ENCODE data around the gene GATA1.
"Not testable (repeated sequence)": the region's sequence is repeated elsewhere in the genome, so short reads cannot be mapped to it uniquely, and the experiment has no call there.

Gene GATA1

GRCh38 chrX:48814722-48815121, 28.3 kb downstream of the GATA1 start:
- DNase-seq (ENCODE audit: low spot score) = no peak

DNA sequence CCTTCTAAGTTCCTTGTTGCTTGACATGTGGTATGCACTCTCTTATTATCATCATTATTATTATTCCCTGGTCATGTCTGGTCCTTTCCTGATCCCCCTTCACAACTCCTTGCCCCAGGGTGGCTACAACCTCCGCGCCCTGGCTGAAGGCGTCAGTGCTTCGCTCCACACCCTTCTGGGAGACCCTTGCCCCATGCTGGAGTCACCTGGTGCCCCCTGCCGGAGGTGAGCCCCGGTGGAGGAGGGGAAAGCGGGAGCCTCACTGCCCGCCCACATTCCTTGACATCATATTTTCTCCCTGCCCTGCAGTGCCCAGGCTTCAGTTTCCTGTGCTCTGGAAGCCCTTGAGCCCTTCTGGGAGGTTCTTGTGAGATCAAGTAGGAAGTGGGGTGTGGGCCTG, 28.9 kb downstream of the GATA1 start:
- no peak for DNase-seq (ENCODE audit: low spot score)

DNA sequence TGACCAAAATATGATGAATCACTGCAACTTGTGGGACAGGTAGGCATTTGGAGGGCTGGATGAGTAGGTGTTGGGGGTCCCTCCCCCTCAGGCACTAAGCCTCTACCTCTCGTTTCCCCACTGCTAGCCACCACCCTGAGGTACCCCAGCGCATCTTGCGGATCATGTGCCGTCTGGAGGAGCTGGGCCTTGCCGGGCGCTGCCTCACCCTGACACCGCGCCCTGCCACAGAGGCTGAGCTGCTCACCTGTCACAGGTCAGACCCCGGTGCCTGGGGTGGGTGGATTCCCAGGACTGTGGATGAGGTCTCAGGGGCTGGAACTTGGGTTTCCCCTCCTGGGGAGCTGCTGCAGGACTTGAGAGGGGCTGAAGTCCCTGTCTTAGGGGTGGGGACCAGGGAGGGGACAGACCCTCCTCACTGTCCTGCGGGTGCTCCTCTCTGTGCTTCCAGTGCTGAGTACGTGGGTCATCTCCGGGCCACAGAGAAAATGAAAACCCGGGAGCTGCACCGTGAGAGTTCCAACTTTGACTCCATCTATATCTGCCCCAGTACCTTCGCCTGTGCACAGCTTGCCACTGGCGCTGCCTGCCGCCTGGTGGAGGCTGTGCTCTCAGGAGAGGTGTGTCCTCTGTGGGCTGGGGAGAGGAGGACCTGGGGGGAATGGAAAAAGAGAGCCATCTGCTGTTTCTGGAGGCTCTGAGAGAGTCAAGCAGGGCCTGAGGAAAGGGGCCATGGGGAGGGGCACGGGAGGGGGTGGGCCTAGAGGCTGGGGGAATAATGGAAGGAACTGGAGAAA, 29.8 kb downstream of the GATA1 start:
- no peak for DNase-seq (ENCODE audit: low spot score)

GRCh38 chrX:48818098-48818497, 31.7 kb downstream of the GATA1 start:
- DNase-seq (ENCODE audit: low spot score) = no peak

GRCh38 chrX:48818866-48819265, 32.5 kb downstream of the GATA1 start:
- no peak for DNase-seq (ENCODE audit: low spot score)

GRCh38 chrX:48819394-48819793, 33.0 kb downstream of the GATA1 start:
- not testable (repeated sequence) for DNase-seq (ENCODE audit: low spot score)

- DNase-seq (ENCODE audit: low spot score) = no peak
These were observed 36.7 kb downstream of the GATA1 start for GRCh38 chrX:48823053-48823452.

- no peak for DNase-seq (ENCODE audit: low spot score)
These were observed 37.7 kb downstream of the GATA1 start for GRCh38 chrX:48824066-48824465.

- no peak for DNase-seq (ENCODE audit: low spot score)
These were observed 39.9 kb downstream of the GATA1 start, which contains the start of gene ERAS for GRCh38 chrX:48826135-48826875. Gene ERAS (plus strand): TSS chrX:48826513. CDS start chrX:48829124, 2,611 bp downstream.

- DNase-seq (ENCODE audit: low spot score) = no peak
These were observed 40.7 kb downstream of the GATA1 start for GRCh38 chrX:48826876-48827653.

DNA sequence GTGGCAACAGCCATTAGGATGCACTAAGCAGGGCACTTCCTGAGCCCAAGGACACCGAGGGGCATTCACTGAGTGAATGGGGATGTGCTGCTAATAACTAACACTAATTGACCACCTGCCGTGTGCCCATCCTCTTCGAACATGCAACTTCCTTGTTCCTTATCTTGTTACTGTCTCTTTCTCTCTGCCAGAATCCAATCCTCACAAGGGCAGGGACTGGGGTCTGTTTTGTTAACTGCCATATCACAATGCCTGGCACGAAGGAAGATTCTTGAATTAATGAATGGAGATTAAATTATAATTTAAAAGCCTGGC, 41.2 kb downstream of the GATA1 start:
- no peak for DNase-seq (ENCODE audit: low spot score)

DNA sequence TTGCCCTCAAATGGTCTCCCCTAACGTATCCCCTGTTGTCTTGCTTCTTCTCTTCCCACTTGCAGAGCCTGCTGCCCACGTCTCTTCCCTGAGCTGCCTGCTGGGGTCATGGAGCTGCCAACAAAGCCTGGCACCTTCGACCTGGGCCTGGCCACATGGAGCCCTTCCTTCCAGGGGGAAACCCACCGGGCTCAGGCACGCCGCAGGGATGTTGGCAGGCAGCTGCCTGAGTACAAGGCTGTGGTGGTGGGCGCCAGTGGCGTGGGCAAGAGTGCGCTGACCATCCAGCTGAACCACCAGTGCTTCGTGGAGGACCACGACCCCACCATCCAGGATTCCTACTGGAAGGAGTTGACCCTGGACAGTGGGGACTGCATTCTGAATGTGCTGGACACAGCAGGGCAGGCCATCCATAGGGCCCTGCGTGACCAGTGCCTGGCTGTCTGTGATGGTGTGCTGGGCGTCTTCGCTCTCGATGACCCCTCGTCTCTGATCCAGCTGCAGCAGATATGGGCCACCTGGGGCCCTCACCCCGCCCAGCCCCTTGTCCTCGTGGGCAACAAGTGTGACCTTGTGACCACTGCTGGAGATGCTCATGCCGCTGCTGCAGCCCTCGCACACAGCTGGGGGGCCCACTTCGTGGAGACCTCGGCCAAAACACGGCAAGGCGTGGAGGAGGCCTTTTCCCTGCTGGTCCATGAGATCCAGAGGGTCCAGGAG, 42.8 kb downstream of the GATA1 start:
- no peak for DNase-seq (ENCODE audit: low spot score)

DNA sequence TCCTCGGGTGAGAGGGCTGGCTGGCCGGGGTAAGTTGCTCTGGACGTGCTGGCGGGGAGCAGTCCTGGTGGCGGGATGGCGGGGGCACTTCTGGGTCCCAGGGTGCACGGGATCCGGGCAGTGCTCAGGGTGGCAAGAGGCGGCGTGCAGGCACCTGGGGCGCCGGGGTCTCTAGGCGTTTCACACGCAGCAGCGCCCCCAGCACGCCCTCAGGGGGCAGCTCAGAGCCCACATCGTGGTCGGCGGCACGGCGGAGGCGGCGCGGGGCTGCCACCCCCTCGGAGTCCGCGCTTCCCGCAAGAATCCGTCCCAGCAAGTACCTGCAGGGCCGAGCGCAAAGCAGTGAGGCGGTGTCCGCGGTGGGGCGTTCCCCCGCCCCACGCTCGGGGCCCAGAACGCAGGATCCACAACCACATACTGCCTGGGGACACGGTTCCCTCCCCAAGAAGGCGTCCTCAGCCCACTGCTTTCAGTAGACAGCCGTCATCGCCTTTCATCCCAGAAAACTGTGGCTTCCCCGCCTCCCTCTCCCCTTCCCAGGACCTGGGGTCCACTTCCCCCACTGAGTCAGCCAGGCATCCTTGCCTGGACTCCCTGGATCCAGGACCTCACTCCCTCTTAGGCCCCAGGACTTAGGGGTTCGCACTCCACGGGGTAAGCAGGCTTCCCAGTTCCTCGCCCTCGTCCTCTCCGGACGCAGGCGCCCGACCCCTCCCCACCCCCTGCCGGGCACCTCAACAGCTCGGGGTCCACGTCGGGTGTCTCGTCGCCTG, 44.9 kb downstream of the GATA1 start:
- DNase-seq (ENCODE audit: low spot score) = no peak

- no peak for DNase-seq (ENCODE audit: low spot score)
These were observed 45.5 kb downstream of the GATA1 start for GRCh38 chrX:48831909-48832291.

- DNase-seq (ENCODE audit: low spot score) = no peak
These were observed 47.2 kb downstream of the GATA1 start for GRCh38 chrX:48833542-48834138.

DNA sequence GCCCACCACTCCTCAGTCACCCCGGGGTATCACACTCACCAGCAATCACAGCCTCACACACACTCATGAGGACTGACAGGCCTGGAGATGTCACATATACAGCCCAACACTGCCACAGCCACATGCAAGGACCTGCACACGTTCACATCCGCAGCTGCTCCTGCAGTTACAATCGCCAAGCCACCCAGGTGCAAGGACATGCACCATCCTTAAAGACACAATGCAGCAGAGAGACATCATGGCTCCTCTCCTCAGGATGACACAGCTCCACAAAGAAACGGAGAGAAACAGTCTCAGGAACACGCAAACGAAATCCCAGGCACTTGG, 48.0 kb downstream of the GATA1 start:
- DNase-seq (ENCODE audit: low spot score) = no peak

GRCh38 chrX:48835524-48836329, 49.3 kb downstream of the GATA1 start, which contains the start of gene PCSK1N:
Gene PCSK1N (minus strand): TSS chrX:48835610. CDS start chrX:48835532, 78 bp downstream.
- DNase-seq (ENCODE audit: low spot score) = no peak

- no peak for DNase-seq (ENCODE audit: low spot score)
These were observed 53.3 kb downstream of the GATA1 start for GRCh38 chrX:48839686-48840085.
